ENCODE data around the gene CHST1. TPM values are rescaled to one million over a fixed set of nuclear protein-coding genes. Genes with fewer than 3 reads are reported as not detected.

Gene CHST1
- total RNA-seq, 1 experiment from 2014 or later: not detected

GRCh38 chr11:45620243-45620642 is 45.2 kb downstream of the CHST1 start:
- no TSS peak for BruUV-seq (replicated peaks)
- no peaks in the 10 kb centered on the region for H3K4me1 Mint-ChIP-seq (ENCODE audit: low read depth, unreplicated experiment)

DNA sequence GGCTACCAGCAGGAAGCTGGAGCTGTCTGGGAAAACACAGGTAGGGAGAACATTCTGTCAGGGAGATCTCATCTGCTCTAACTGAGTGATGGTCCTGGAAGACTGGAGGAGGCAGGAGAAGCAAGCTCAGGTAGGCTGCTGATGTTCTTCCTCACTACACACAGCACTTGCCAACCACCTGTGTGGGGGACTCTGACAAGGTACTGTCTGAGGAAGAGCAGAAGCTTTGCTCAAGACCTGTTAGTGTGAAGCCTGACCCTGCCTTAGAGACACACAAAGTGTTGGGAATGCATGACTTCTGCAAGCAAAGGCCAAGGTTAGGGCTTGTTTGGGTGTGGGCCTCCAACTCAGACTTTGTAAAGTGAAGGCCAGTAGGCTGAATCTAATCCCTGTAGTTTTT is 46.5 kb downstream of the CHST1 start:
- intact Hi-C loops (cut with micrococcal nuclease; ENCODE audit: unreplicated experiment): no loop called here
- Histone ChIP-seq H3K9me3 (peaks cover 13% of the 10 kb centered on the region), H3K36me3 (ENCODE audit: control insufficient read depth, insufficient read depth, low read length) (no peaks in the 10 kb centered on the region), H3K4me3 (ENCODE audit: low read depth, low read length) (no peak overlapping the region), H3K4me1 (no peaks in the 10 kb centered on the region), H3K27me3 (replicated peaks; ENCODE audit: control insufficient read depth, insufficient read depth, low read length) (no peaks in the 10 kb centered on the region)
- BruUV-seq (replicated peaks): no TSS peak
- no peaks in the 10 kb centered on the region for H3K4me1 Mint-ChIP-seq (ENCODE audit: low read depth, unreplicated experiment)
- H3K27ac Mint-ChIP-seq (ENCODE audit: unreplicated experiment): no peak overlapping the region
- ChIA-PET POLR2A (no interaction called here), CTCF (no interaction called here)
- H3K27me3 Mint-ChIP-seq (ENCODE audit: insufficient read depth, unreplicated experiment): peaks cover 9% of the 10 kb centered on the region
- H3K36me3 Mint-ChIP-seq (ENCODE audit: insufficient read depth, unreplicated experiment): no peaks in the 10 kb centered on the region
- no peak for TF ChIP-seq CTCF (IDR thresholded peaks at IDR 0.05; ENCODE audit: insufficient read depth in 1 of 2, low read depth in 1 of 2, low read length in 1 of 2, severe bottlenecking in 1 of 2, unreplicated experiment in 1 of 2)
- peaks cover 11% of the 10 kb centered on the region for H3K9me3 Mint-ChIP-seq (ENCODE audit: unreplicated experiment)
- DNase-seq: no peak
- no peak overlapping the region for H3K4me3 Mint-ChIP-seq (ENCODE audit: unreplicated experiment)

More at GRCh38 chr11:45620243-45620642, 45.2 kb downstream of the CHST1 start:
- H3K27me3 Mint-ChIP-seq (ENCODE audit: insufficient read depth, unreplicated experiment): peaks cover 14% of the 10 kb centered on the region
- H3K9me3 Mint-ChIP-seq (ENCODE audit: unreplicated experiment): peaks cover 11% of the 10 kb centered on the region
- no peaks in the 10 kb centered on the region for H3K27me3 ChIP-seq (replicated peaks; ENCODE audit: control insufficient read depth, insufficient read depth, low read length)
- peaks cover 13% of the 10 kb centered on the region for H3K9me3 ChIP-seq
- no peak for TF ChIP-seq CTCF (IDR thresholded peaks at IDR 0.05; ENCODE audit: insufficient read depth in 1 of 2, low read depth in 1 of 2, low read length in 1 of 2, severe bottlenecking in 1 of 2, unreplicated experiment in 1 of 2)
- no peaks in the 10 kb centered on the region for H3K36me3 ChIP-seq (ENCODE audit: control insufficient read depth, insufficient read depth, low read length)
- no peak for DNase-seq
- intact Hi-C loops (cut with micrococcal nuclease; ENCODE audit: unreplicated experiment): no loop called here
- no peak overlapping the region for H3K4me3 Mint-ChIP-seq (ENCODE audit: unreplicated experiment)
- no peaks in the 10 kb centered on the region for H3K36me3 Mint-ChIP-seq (ENCODE audit: insufficient read depth, unreplicated experiment)
- no peak overlapping the region for H3K27ac Mint-ChIP-seq (ENCODE audit: unreplicated experiment)
- no peak overlapping the region for H3K4me3 ChIP-seq (ENCODE audit: low read depth, low read length)
- ChIA-PET POLR2A (no interaction called here), CTCF (interaction anchor here (0.6 kb wide), 1 partner anchor 151 kb away, joined by 3 read pairs; no protein-coding TSS in a partner anchor)
- H3K4me1 ChIP-seq: no peaks in the 10 kb centered on the region

- no peak for DNase-seq
- no TSS peak for BruUV-seq (replicated peaks)
- no peak overlapping the region for H3K4me3 Mint-ChIP-seq (ENCODE audit: unreplicated experiment)
- intact Hi-C loops (cut with micrococcal nuclease; ENCODE audit: unreplicated experiment): no loop called here
- H3K4me1 ChIP-seq: no peaks in the 10 kb centered on the region
- no peak for TF ChIP-seq CTCF (IDR thresholded peaks at IDR 0.05; ENCODE audit: insufficient read depth in 1 of 2, low read depth in 1 of 2, low read length in 1 of 2, severe bottlenecking in 1 of 2, unreplicated experiment in 1 of 2)
- H3K9me3 Mint-ChIP-seq (ENCODE audit: unreplicated experiment): peaks cover 11% of the 10 kb centered on the region
- no peaks in the 10 kb centered on the region for H3K27me3 ChIP-seq (replicated peaks; ENCODE audit: control insufficient read depth, insufficient read depth, low read length)
- peaks cover 9% of the 10 kb centered on the region for H3K27me3 Mint-ChIP-seq (ENCODE audit: insufficient read depth, unreplicated experiment)
- H3K27ac Mint-ChIP-seq (ENCODE audit: unreplicated experiment): no peak overlapping the region
- no peaks in the 10 kb centered on the region for H3K36me3 Mint-ChIP-seq (ENCODE audit: insufficient read depth, unreplicated experiment)
- no peak overlapping the region for H3K4me3 ChIP-seq (ENCODE audit: low read depth, low read length)
- no peaks in the 10 kb centered on the region for H3K4me1 Mint-ChIP-seq (ENCODE audit: low read depth, unreplicated experiment)
- ChIA-PET POLR2A (no interaction called here), CTCF (no interaction called here)
- no peaks in the 10 kb centered on the region for H3K36me3 ChIP-seq (ENCODE audit: control insufficient read depth, insufficient read depth, low read length)
- peaks cover 13% of the 10 kb centered on the region for H3K9me3 ChIP-seq
Measured at GRCh38 chr11:45617871-45618601, 47.4 kb downstream of the CHST1 start.

Measured in Caco-2 (cell line).